H54 (cell line): ENCODE data around the gene AOX1.
"Not testable (repeated sequence)": the region's sequence is repeated elsewhere in the genome, so short reads cannot be mapped to it uniquely, and the experiment has no call there.

Experiments
- DNase-seq: peaks from one replicate; pipeline ENCODE4 v3.0.0; 2011; ENCODE audit warnings: low spot score, mixed read lengths; ENCODE audit not compliant: insufficient read length
- FAIRE-seq: peaks from 3 replicates; lab custom pipeline; 2011; peaks lifted over from hg19 to GRCh38; lab: Jason Lieb, UNC
- POLR2A ChIP-seq: IDR thresholded peaks from 2 replicates; pipeline ENCODE4 v1.6.1; 2011; ENCODE audit warnings: low read depth, mild to moderate bottlenecking, low read length

Gene AOX1

DNA sequence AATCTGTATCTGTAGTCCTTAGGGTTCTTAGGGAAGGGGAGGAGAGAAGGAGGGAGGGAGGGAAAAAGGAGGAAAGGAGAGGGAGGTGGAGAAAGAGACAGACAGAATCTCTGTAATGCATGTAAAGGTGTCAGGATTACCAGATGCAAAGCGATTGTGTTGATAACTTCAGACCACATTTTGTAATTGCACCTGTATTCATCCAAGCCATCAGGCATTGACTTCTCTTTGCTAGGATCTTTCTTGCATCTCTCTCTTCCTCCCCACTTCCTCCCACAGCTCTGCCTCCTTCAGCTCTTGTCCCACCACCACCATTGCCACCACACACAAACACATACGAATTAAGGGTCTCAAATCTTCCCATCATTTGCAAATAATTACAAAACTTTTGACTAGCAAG, 91.4 kb downstream of the AOX1 start:
- TF ChIP-seq POLR2A = no peak
- DNase-seq (no peak), FAIRE-seq (no peak)

GRCh38 chr2:200677721-200678532, 92.1 kb downstream of the AOX1 start:
- DNase-seq (no peak), FAIRE-seq (no peak)
- no peak for TF ChIP-seq POLR2A

- FAIRE-seq = no peak
- TF ChIP-seq POLR2A = no peak
- DNase-seq = no peak
These were observed 93.3 kb downstream of the AOX1 start for GRCh38 chr2:200679127-200679526.

DNA sequence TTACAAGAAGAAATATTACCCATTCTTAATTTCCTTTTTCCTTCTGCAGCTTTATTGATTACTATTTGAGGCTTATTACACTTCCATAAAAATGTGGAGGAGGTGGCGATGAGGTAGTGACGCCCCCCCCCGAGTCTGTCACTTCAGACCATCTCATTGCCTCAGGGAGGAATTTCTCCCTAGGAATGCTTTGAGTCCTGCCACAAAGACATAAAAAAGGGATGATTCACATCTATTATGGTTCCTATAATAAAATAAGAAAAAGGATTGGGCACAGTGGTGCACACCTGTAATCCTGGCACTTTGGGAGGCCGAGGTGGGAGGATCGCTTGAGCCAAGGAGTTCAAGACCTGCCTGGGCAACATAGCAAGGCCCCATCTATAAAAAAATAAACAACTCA, 93.7 kb downstream of the AOX1 start:
- DNase-seq = no peak
- no peak for FAIRE-seq
- no peak for TF ChIP-seq POLR2A

GRCh38 chr2:200681697-200682096, 95.9 kb downstream of the AOX1 start:
- no peak for TF ChIP-seq POLR2A
- FAIRE-seq (no peak), DNase-seq (no peak)

- DNase-seq, FAIRE-seq: not testable (repeated sequence)
These were observed 96.6 kb downstream of the AOX1 start for GRCh38 chr2:200682407-200682806.

DNA sequence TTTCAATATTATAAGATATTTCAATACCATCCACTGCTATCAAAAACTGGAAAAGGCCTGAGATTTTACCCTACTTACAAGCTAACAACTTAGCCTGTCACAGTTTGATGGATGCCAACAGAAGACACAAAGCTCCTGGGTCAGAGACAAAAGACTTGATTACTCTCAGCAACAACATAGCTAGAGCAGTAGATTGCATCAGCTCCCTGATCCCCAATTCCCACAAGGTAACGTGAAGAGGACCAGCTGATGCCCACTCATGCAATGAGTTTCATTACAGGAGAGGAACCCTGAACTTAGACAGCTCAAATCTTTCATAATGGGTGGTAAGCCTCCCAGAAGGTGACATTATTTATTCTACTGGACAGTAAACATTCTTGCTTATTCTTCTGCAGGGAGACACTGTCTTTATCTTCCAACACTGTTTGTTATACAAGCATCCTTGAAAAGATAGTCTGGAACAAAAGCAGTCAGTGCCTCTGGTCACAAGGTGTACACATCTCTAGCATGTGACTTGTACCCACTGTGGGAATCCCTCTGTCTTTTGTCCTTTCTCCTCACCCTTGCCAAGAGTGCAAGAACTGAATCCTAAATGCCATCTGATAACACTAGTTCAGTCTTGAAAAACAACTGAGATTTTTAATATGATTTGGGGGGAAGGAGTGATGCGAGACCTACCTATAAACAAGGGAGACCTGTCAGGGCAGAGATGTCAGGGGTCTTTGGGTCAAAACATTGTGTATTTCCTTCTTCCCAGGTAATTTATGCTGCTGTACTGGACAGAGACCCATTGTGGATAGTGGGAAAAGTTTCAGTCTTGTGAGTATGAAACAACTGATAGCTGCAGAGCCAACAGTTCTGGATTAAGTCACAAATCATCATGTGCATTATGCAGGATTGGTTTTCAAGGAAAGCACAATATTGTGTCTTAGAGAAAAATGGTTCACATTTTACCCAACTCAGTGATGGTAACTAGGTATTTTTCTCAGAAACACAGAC, 102.4 kb downstream of the AOX1 start:
- DNase-seq (no peak), FAIRE-seq (no peak)
- TF ChIP-seq POLR2A = no peak

DNA sequence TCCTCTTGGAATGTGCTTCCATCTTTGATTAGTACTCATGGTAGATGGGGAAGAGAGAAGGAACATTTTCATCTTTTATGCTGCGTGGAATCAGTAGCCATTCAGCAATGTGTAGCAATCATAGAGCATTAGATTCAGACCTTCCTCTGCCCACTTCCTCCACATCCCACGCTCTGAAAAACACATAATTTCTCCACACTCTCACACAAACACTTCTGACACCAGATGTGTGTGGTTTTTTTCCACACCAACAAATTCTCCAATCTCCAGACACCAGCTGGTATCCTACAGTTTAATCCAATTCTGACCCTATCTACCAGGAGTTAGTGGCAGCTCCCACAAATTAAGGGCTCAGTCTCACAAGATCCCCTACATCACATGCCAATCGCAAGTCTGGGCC, 103.3 kb downstream of the AOX1 start:
- DNase-seq = no peak
- TF ChIP-seq POLR2A = no peak
- peak; percentile 38 for FAIRE-seq

GRCh38 chr2:200693836-200694470, 108.1 kb downstream of the AOX1 start:
- TF ChIP-seq POLR2A = no peak
- DNase-seq (no peak), FAIRE-seq (no peak)

- DNase-seq (no peak), FAIRE-seq (no peak)
- no peak for TF ChIP-seq POLR2A
These were observed 109.4 kb downstream of the AOX1 start for GRCh38 chr2:200695191-200695590.

DNA sequence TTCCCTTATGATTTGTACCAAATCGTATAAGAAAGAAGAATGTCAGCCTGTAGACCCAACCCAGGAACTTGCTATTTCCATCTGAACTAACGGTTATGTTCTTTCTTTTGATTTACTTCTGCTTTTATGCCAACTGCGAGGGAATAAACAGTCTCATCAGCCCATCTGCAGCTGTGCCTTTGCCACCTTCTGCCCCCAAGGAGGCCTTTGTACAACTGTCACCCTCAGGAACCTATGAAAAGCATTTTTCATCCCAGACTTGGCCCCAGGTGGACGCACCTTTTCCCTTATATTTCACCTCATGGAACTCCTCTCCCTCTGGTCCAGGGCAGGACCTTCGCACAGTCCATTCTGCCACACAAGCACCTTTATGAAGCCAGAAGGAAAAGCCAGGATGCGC, 109.8 kb downstream of the AOX1 start:
- no peak for FAIRE-seq
- no peak for DNase-seq
- TF ChIP-seq POLR2A = no peak

DNA sequence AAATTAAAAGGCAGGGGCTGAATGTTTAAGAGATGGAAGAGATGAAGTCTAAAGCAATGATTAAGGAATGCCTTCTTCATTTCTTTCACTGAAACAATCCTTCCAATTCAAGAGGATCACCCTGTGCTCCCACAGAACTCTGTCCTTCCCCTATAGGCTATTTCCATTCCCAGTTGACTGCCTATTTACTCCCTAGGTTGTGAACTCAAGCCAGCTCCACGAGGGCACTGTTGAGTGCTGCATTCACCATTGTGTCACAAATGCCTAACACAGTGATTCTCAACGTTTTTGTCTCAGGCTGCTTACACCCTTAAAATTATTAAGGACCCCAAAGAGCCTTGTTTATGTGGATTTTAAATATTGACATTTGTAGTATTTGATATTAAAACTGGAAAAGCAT, 112.4 kb downstream of the AOX1 start:
- TF ChIP-seq POLR2A = no peak
- FAIRE-seq = no peak
- no peak for DNase-seq

DNA sequence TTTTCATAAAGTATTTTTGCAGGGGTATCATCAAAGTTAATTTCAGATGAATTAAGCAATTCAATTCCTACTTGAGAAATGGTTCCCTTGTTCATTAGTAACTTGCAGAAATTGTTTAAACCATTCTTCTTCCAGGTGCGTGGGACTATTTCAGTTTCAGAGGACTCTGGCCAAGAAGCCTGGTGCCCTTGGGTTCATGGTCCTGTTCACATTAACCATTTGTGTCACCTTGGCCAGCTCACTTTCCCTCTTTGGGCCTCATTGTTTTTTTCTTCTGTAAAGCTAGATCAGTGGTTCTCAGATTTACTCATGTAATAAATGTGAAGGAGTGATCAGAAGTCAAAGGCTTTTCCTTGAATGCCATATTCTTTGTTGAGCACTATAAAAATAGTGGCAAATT, 113.5 kb downstream of the AOX1 start:
- TF ChIP-seq POLR2A = no peak
- FAIRE-seq (no peak), DNase-seq (no peak)

DNA sequence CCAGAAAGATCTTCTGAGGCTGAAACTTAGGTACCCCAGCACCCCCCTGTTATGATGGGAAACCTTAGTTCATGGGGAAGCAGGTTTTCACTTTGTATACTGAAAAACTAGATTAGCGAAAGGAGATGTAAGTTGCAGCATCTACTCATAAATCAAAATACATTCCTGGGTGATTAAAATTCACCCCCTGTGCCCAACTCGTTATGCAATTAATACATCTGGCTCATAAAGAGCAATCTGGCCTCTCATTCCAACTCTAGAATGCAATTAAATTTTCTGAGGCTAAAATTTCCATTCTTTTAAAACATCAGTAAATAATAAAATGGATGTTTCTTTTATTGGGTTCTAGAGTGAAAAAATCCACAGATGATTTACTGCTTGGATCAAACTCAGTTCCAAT, 115.0 kb downstream of the AOX1 start:
- TF ChIP-seq POLR2A = no peak
- FAIRE-seq (no peak), DNase-seq (no peak)

DNA sequence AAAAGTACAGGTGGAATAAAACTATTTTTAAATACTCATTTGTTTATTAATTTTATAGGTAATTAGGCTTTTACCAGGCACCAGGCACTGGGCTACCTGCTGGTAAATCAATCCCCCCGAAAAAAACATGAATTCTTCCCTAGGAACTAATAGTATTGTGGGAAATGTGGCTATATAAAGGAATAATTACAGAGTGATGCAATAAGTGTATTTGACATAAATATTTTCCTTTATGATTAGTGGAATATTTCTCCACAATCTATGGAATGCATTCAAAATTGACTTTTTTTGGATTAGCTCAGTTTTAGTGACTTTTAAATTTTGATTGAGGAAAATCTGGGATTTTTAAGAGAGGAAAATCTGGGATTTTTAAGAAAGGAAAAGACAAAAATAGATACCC, 116.2 kb downstream of the AOX1 start:
- FAIRE-seq = no peak
- TF ChIP-seq POLR2A = no peak
- no peak for DNase-seq
